Keratinocyte (primary cell): ENCODE results near the gene VTI1A. TPM values are rescaled to one million over a fixed set of nuclear protein-coding genes. Genes with fewer than 3 reads are reported as not detected.

Experiments
- DNase-seq: peaks from one replicate; pipeline ENCODE4 v3.0.0-alpha.2; 2011; ENCODE audit warnings: low read depth, missing footprints, low spot score
- FAIRE-seq: peaks from 2 replicates; lab custom pipeline; 2011; peaks lifted over from hg19 to GRCh38; lab: Jason Lieb, UNC
- H2AFZ ChIP-seq: 2 replicates; pipeline ENCODE4 v1.6.0; 2012; ENCODE audit warnings: low read length, control low read depth, inconsistent platforms; ENCODE audit not compliant: control insufficient read depth
- H3K27ac ChIP-seq: 2 replicates; pipeline ENCODE4 v1.5.1; 2011; ENCODE audit warnings: low read length; ENCODE audit not compliant: control insufficient read depth, insufficient read depth
- H3K27me3 ChIP-seq: 3 replicates; pipeline ENCODE4 v1.6.0; 2011; ENCODE audit warnings: low read length; ENCODE audit not compliant: control insufficient read depth, insufficient read depth; ENCODE audit errors: extremely low read depth
- H3K36me3 ChIP-seq, 2 experiments: 2 replicates in 1 of 2; 3 replicates in 1 of 2; pipeline ENCODE4 v1.5.1; 2011; ENCODE audit warnings: low read length in 2 of 2, mild to moderate bottlenecking in 1 of 2; ENCODE audit not compliant: control insufficient read depth in 2 of 2, insufficient read depth in 2 of 2; ENCODE audit errors: extremely low read depth in 1 of 2
- H3K4me1 ChIP-seq: 3 replicates; pipeline ENCODE4 v1.5.1; 2011; ENCODE audit warnings: low read length; ENCODE audit not compliant: control insufficient read depth, insufficient read depth; ENCODE audit errors: extremely low read depth
- H3K4me2 ChIP-seq: 3 replicates; pipeline ENCODE4 v1.6.0; 2011; ENCODE audit warnings: low read depth, low read length; ENCODE audit not compliant: control insufficient read depth, insufficient read depth; ENCODE audit errors: extremely low read depth
- H3K4me3 ChIP-seq, 3 experiments: fragments of 200-600 bp in 1 of 3; sonication (generic) in 1 of 3; 2 replicates in 2 of 3; 3 replicates in 1 of 3; pipeline ENCODE4 v1.5.1; 2011 to 2016; ENCODE audit warnings: low read length in 3 of 3, mild to moderate bottlenecking in 3 of 3, control low read depth in 2 of 3, inconsistent platforms in 1 of 3, low read depth in 1 of 3, mixed read lengths in 1 of 3, mixed run types in 1 of 3, moderate library complexity in 1 of 3; ENCODE audit not compliant: control insufficient read depth in 2 of 3, insufficient read depth in 2 of 3; ENCODE audit errors: extremely low read depth in 1 of 3
- H3K79me2 ChIP-seq: 2 replicates; pipeline ENCODE4 v1.6.0; 2012; ENCODE audit warnings: low read length; ENCODE audit not compliant: control insufficient read depth, insufficient read depth
- H3K9ac ChIP-seq: 3 replicates; pipeline ENCODE4 v1.6.0; 2011; ENCODE audit warnings: low read length; ENCODE audit not compliant: control insufficient read depth, insufficient read depth; ENCODE audit errors: extremely low read depth
- H3K9me1 ChIP-seq: 3 replicates; pipeline ENCODE4 v1.6.0; 2011; ENCODE audit warnings: low read length; ENCODE audit not compliant: control insufficient read depth, insufficient read depth; ENCODE audit errors: extremely low read depth
- H3K9me3 ChIP-seq: 2 replicates; pipeline ENCODE4 v1.5.1; 2012; ENCODE audit warnings: low read depth, low read length; ENCODE audit not compliant: control insufficient read depth
- H4K20me1 ChIP-seq: 3 replicates; pipeline ENCODE4 v1.6.0; 2011; ENCODE audit warnings: low read length; ENCODE audit not compliant: control insufficient read depth, insufficient read depth; ENCODE audit errors: extremely low read depth
- EZH2 ChIP-seq: IDR thresholded peaks from one replicate; pipeline ENCODE4 v1.6.1; 2012; ENCODE audit warnings: inconsistent platforms, mild to moderate bottlenecking, low read length, moderate library complexity
- dilution Hi-C: fragments of 300-500 bp; cut with MboI; formaldehyde crosslinking; loops from one replicate; pipeline ENCODE4 v1.7.0; 2020; ENCODE audit warnings: low sequenced_read_pairs; ENCODE audit not compliant: extremely low pct_ligation_motif_present
- polyA plus RNA-seq, 5 experiments: library from polyadenylated mRNA; depleted of rRNA in 3 of 5; stranded (reverse) in 3 of 5; stranded (forward) in 1 of 5; unstranded in 1 of 5; fragments of >200 nt; gene quantifications; 1 replicate in 1 of 5; 2 replicates in 3 of 5; 3 replicates in 1 of 5; pipeline versions ENCODE4 v1.2.1 to v1.2.3, GENCODE V29; 2011 to 2012; ENCODE audit warnings: missing spikeins in 2 of 5, low read depth in 1 of 5, low replicate concordance in 1 of 5
- TF ChIP-seq, protein P1 (sequence below), 3 experiments: IDR thresholded peaks in 1 of 3; conservative IDR thresholded peaks in 1 of 3; optimal IDR thresholded peaks in 1 of 3; 2 replicates in 2 of 3; 3 replicates in 1 of 3; pipeline versions ENCODE3 to v1.5.1; 2011; ENCODE audit warnings: low read length in 3 of 3, mild to moderate bottlenecking in 3 of 3, moderate library complexity in 2 of 3, control low read depth in 1 of 3, inconsistent platforms in 1 of 3; ENCODE audit not compliant: insufficient read depth in 2 of 3; ENCODE audit errors: extremely low read depth in 1 of 3

VTI1A gene
- polyA plus RNA-seq, 1 donor (not counting 4 experiments of a cell fraction or from before 2014, with no cell fraction given), result 18.5 TPM

DNA sequence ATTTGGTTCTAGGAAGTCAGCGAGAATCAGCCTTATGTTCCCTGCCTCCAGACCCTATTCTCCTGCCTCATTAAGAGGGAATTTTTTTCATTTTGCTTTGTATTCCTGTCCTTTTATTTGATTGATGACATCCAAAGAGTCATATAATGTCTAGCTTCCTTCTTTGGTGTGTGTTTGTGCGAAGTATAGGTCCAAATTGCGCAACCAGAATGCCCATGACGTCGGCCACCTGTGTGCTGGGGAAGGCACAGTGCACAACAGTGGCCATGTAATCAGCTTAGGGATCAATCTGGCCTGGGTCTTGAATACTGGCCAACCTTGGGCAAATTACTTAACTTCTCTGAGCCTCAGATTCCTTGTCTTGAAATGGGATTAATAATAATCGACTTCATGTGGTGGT lies 206.2 kb downstream of the VTI1A start:
- no peak overlapping the region for H3K27ac ChIP-seq
- DNase-seq (no peak), FAIRE-seq (no peak)
- H3K79me2 ChIP-seq, result no peaks in the 10 kb centered on the region
- H2AFZ ChIP-seq, result no peak overlapping the region
- H4K20me1 ChIP-seq, result no peaks in the 10 kb centered on the region
- H3K36me3 ChIP-seq, result no peaks in the 10 kb centered on the region
- dilution Hi-C loops, result no loop called here
- no peak overlapping the region for H3K4me3 ChIP-seq
- H3K9me1 ChIP-seq, result no peaks in the 10 kb centered on the region
- no peaks in the 10 kb centered on the region for H3K27me3 ChIP-seq
- H3K9me3 ChIP-seq, result no peaks in the 10 kb centered on the region
- H3K4me2 ChIP-seq, result no peak overlapping the region
- no peak overlapping the region for H3K9ac ChIP-seq
- H3K4me1 ChIP-seq, result peaks cover 5% of the 10 kb centered on the region
- TF ChIP-seq EZH2, result no peak
- TF ChIP-seq, protein P1, sequence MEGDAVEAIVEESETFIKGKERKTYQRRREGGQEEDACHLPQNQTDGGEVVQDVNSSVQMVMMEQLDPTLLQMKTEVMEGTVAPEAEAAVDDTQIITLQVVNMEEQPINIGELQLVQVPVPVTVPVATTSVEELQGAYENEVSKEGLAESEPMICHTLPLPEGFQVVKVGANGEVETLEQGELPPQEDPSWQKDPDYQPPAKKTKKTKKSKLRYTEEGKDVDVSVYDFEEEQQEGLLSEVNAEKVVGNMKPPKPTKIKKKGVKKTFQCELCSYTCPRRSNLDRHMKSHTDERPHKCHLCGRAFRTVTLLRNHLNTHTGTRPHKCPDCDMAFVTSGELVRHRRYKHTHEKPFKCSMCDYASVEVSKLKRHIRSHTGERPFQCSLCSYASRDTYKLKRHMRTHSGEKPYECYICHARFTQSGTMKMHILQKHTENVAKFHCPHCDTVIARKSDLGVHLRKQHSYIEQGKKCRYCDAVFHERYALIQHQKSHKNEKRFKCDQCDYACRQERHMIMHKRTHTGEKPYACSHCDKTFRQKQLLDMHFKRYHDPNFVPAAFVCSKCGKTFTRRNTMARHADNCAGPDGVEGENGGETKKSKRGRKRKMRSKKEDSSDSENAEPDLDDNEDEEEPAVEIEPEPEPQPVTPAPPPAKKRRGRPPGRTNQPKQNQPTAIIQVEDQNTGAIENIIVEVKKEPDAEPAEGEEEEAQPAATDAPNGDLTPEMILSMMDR (optimal IDR thresholded peaks at IDR 0.05 in 1 of 3, IDR thresholded peaks at IDR 0.05 in 1 of 3, conservative IDR thresholded peaks at IDR 0.05 in 1 of 3; ENCODE audit: extremely low read depth in 1 of 3, insufficient read depth in 2 of 3, low read length in 3 of 3), result no peak

DNA sequence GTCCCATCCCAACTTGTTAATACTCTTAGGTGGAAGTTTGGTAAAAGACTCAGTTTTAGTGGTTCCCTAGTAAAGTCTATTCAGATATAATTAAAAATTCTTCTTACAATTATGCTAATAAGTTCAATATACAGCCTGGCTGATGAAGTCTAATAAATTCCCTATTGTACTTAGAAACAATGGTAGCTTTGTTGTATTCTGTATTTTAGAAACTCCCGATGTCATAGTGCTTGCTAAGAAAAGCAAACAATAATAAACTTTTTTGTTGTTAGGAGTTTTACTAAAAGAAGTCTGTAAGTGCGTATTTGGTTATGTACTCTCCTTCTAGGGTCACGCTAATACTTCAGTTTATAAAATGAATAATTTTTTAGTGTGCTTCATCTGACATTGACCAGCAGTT lies 206.8 kb downstream of the VTI1A start:
- FAIRE-seq, result no peak
- Histone ChIP-seq H3K36me3 (no peaks in the 10 kb centered on the region), H3K9me3 (no peaks in the 10 kb centered on the region), H3K4me2 (no peak overlapping the region), H3K79me2 (no peaks in the 10 kb centered on the region), H3K4me3 (no peak overlapping the region), H3K9ac (no peak overlapping the region), H3K27me3 (no peaks in the 10 kb centered on the region), H3K27ac (no peak overlapping the region), H4K20me1 (no peaks in the 10 kb centered on the region), H3K9me1 (no peaks in the 10 kb centered on the region), H2AFZ (no peak overlapping the region), H3K4me1 (peaks cover 5% of the 10 kb centered on the region)
- dilution Hi-C loops, result no loop called here
- no peak for DNase-seq
- TF ChIP-seq EZH2, result no peak

DNA sequence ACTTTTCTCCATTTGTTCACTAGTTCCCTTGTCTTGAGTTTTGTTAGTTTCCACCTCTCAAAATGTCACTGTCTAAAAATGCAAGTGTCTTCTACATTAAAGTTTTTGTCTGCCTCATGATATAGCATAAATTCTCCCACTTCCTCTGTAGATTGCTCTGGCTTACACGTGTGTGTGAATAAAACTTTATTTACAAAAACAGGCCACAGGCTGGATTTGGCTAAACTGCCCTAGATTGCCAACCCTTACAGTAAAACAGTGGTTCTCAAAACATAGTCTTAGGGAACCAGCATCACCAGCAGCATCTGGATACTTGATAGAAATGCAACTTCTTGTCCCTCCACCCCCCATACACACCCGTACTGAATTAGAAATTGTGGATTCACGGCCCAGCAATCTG lies 207.8 kb downstream of the VTI1A start:
- FAIRE-seq (no peak), DNase-seq (no peak)
- H3K9ac ChIP-seq, result no peak overlapping the region
- H3K27me3 ChIP-seq, result no peaks in the 10 kb centered on the region
- no peak overlapping the region for H3K4me2 ChIP-seq
- no peak overlapping the region for H2AFZ ChIP-seq
- no peaks in the 10 kb centered on the region for H3K9me1 ChIP-seq
- no peaks in the 10 kb centered on the region for H3K79me2 ChIP-seq
- H3K9me3 ChIP-seq, result no peaks in the 10 kb centered on the region
- peaks cover 5% of the 10 kb centered on the region for H3K4me1 ChIP-seq
- H3K4me3 ChIP-seq, result no peak overlapping the region
- no peaks in the 10 kb centered on the region for H4K20me1 ChIP-seq
- dilution Hi-C loops, result no loop called here
- no peaks in the 10 kb centered on the region for H3K36me3 ChIP-seq
- TF ChIP-seq, protein P1 (optimal IDR thresholded peaks at IDR 0.05 in 1 of 3, IDR thresholded peaks at IDR 0.05 in 1 of 3, conservative IDR thresholded peaks at IDR 0.05 in 1 of 3; ENCODE audit: extremely low read depth in 1 of 3, insufficient read depth in 2 of 3, low read length in 3 of 3), result no peak
- TF ChIP-seq EZH2, result no peak
- H3K27ac ChIP-seq, result no peak overlapping the region
